NB4 (cell line): ENCODE data around the gene HOXB2.

Experiments
- POLR2A ChIP-seq: IDR thresholded peaks from 2 replicates; pipeline ENCODE4 v1.6.1; 2011; ENCODE audit warnings: mild to moderate bottlenecking; ENCODE audit not compliant: insufficient read length; ENCODE audit errors: extremely low read depth
- TF ChIP-seq, protein P1 (sequence below): IDR thresholded peaks from one replicate; pipeline ENCODE4 v1.5.1; 2012; ENCODE audit warnings: low read depth, low read length
- TF ChIP-seq, protein P2 (sequence below): IDR thresholded peaks from 2 replicates; pipeline ENCODE4 v1.6.1; 2011; ENCODE audit warnings: low read depth, low read length

- TF ChIP-seq, protein P1, sequence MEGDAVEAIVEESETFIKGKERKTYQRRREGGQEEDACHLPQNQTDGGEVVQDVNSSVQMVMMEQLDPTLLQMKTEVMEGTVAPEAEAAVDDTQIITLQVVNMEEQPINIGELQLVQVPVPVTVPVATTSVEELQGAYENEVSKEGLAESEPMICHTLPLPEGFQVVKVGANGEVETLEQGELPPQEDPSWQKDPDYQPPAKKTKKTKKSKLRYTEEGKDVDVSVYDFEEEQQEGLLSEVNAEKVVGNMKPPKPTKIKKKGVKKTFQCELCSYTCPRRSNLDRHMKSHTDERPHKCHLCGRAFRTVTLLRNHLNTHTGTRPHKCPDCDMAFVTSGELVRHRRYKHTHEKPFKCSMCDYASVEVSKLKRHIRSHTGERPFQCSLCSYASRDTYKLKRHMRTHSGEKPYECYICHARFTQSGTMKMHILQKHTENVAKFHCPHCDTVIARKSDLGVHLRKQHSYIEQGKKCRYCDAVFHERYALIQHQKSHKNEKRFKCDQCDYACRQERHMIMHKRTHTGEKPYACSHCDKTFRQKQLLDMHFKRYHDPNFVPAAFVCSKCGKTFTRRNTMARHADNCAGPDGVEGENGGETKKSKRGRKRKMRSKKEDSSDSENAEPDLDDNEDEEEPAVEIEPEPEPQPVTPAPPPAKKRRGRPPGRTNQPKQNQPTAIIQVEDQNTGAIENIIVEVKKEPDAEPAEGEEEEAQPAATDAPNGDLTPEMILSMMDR, result no peak
- TF ChIP-seq POLR2A, result no peak
- TF ChIP-seq, protein P2, sequence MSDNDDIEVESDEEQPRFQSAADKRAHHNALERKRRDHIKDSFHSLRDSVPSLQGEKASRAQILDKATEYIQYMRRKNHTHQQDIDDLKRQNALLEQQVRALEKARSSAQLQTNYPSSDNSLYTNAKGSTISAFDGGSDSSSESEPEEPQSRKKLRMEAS, result no peak
These were observed 1.0 kb downstream of the HOXB2 start for GRCh38 chr17:48543854-48544348.
